ENCODE results near the gene OGFR.
"Not testable (repeated sequence)": the region's sequence is repeated elsewhere in the genome, so short reads cannot be mapped to it uniquely, and the experiment has no call there.

The OGFR gene

GRCh38 chr20:62838128-62838891 is 33.7 kb downstream of the OGFR start:
- no peak overlapping the region for H3K4me3 Mint-ChIP-seq
- no peak overlapping the region for H3K27ac Mint-ChIP-seq
- no peaks in the 10 kb centered on the region for H3K4me1 Mint-ChIP-seq
- ATAC-seq (no peak), DNase-seq (ENCODE audit: low spot score in 2 of 2) (no peak)
- H3K9me3 Mint-ChIP-seq: no peaks in the 10 kb centered on the region
- no peaks in the 10 kb centered on the region for H3K36me3 Mint-ChIP-seq

GRCh38 chr20:62839261-62839660 is 34.6 kb downstream of the OGFR start:
- Mint-ChIP-seq H3K4me3 (no peak overlapping the region), H3K36me3 (no peaks in the 10 kb centered on the region), H3K4me1 (no peaks in the 10 kb centered on the region), H3K9me3 (no peaks in the 10 kb centered on the region), H3K27ac (no peak overlapping the region)
- no peak for DNase-seq (ENCODE audit: low spot score in 2 of 2)
- ATAC-seq: no peak

GRCh38 chr20:62839816-62840215 is 35.2 kb downstream of the OGFR start:
- Mint-ChIP-seq H3K4me3 (no peak overlapping the region), H3K4me1 (no peaks in the 10 kb centered on the region), H3K36me3 (no peaks in the 10 kb centered on the region), H3K9me3 (no peaks in the 10 kb centered on the region), H3K27ac (no peak overlapping the region)
- DNase-seq (ENCODE audit: low spot score in 2 of 2) (no peak), ATAC-seq (no peak)

- Mint-ChIP-seq H3K9me3 (no peaks in the 10 kb centered on the region), H3K36me3 (no peaks in the 10 kb centered on the region), H3K27ac (no peak overlapping the region), H3K4me1 (no peaks in the 10 kb centered on the region), H3K4me3 (no peak overlapping the region)
- ATAC-seq: no peak
- DNase-seq (ENCODE audit: low spot score in 2 of 2): no peak
Observed at GRCh38 chr20:62840244-62841197, 35.9 kb downstream of the OGFR start.

- no peak overlapping the region for H3K4me3 Mint-ChIP-seq
- no peak overlapping the region for H3K27ac Mint-ChIP-seq
- H3K4me1 Mint-ChIP-seq: no peaks in the 10 kb centered on the region
- DNase-seq (ENCODE audit: low spot score in 2 of 2) (no peak), ATAC-seq (no peak)
- no peaks in the 10 kb centered on the region for H3K9me3 Mint-ChIP-seq
- H3K36me3 Mint-ChIP-seq: peaks cover 7% of the 10 kb centered on the region
Observed at GRCh38 chr20:62841705-62842212, 37.1 kb downstream of the OGFR start.

GRCh38 chr20:62843656-62844055 is 39.0 kb downstream of the OGFR start:
- no peak overlapping the region for H3K4me3 Mint-ChIP-seq
- no peak overlapping the region for H3K27ac Mint-ChIP-seq
- H3K36me3 Mint-ChIP-seq: peaks cover 7% of the 10 kb centered on the region
- ATAC-seq: no peak
- no peaks in the 10 kb centered on the region for H3K4me1 Mint-ChIP-seq
- no peaks in the 10 kb centered on the region for H3K9me3 Mint-ChIP-seq
- no peak for DNase-seq (ENCODE audit: low spot score in 2 of 2)

GRCh38 chr20:62844182-62844581 is 39.5 kb downstream of the OGFR start:
- no peak overlapping the region for H3K4me3 Mint-ChIP-seq
- no peak for DNase-seq (ENCODE audit: low spot score in 2 of 2)
- H3K36me3 Mint-ChIP-seq: peaks cover 7% of the 10 kb centered on the region
- ATAC-seq: no peak
- H3K9me3 Mint-ChIP-seq: no peaks in the 10 kb centered on the region
- H3K27ac Mint-ChIP-seq: no peak overlapping the region
- no peaks in the 10 kb centered on the region for H3K4me1 Mint-ChIP-seq

GRCh38 chr20:62845416-62846160 is 41.0 kb downstream of the OGFR start:
- Mint-ChIP-seq H3K36me3 (peaks cover 7% of the 10 kb centered on the region), H3K4me1 (no peaks in the 10 kb centered on the region), H3K4me3 (no peak overlapping the region), H3K9me3 (no peaks in the 10 kb centered on the region), H3K27ac (no peak overlapping the region)
- DNase-seq (ENCODE audit: low spot score in 2 of 2) (no peak), ATAC-seq (no peak)

- H3K9me3 Mint-ChIP-seq: no peaks in the 10 kb centered on the region
- DNase-seq (ENCODE audit: low spot score in 2 of 2) (no peak), ATAC-seq (no peak)
- H3K4me1 Mint-ChIP-seq: no peaks in the 10 kb centered on the region
- no peak overlapping the region for H3K27ac Mint-ChIP-seq
- peaks cover 7% of the 10 kb centered on the region for H3K36me3 Mint-ChIP-seq
- no peak overlapping the region for H3K4me3 Mint-ChIP-seq
Observed at GRCh38 chr20:62846166-62846890, 41.7 kb downstream of the OGFR start.

- DNase-seq (ENCODE audit: low spot score in 2 of 2); H3K27ac Mint-ChIP-seq; H3K4me1 Mint-ChIP-seq; ATAC-seq; H3K4me3 Mint-ChIP-seq; H3K9me3 Mint-ChIP-seq: not testable (repeated sequence)
- peaks cover 13% of the 10 kb centered on the region for H3K36me3 Mint-ChIP-seq
Observed at GRCh38 chr20:62848917-62849316, 44.3 kb downstream of the OGFR start.

GRCh38 chr20:62849431-62849830 is 44.8 kb downstream of the OGFR start:
- H3K36me3 Mint-ChIP-seq: peaks cover 13% of the 10 kb centered on the region
- H3K27ac Mint-ChIP-seq: peak overlapping the region; percentile 43
- no peaks in the 10 kb centered on the region for H3K4me1 Mint-ChIP-seq
- H3K4me3 Mint-ChIP-seq: no peak overlapping the region
- H3K9me3 Mint-ChIP-seq: no peaks in the 10 kb centered on the region
- DNase-seq (ENCODE audit: low spot score in 2 of 2) (no peak), ATAC-seq (no peak)

GRCh38 chr20:62850333-62850974 is 45.8 kb downstream of the OGFR start:
- DNase-seq (ENCODE audit: low spot score in 2 of 2): no peak
- peak overlapping the region; percentile 43 for H3K27ac Mint-ChIP-seq
- no peak overlapping the region for H3K4me3 Mint-ChIP-seq
- no peak for ATAC-seq
- peaks cover 13% of the 10 kb centered on the region for H3K36me3 Mint-ChIP-seq
- H3K4me1 Mint-ChIP-seq: no peaks in the 10 kb centered on the region
- no peaks in the 10 kb centered on the region for H3K9me3 Mint-ChIP-seq

GRCh38 chr20:62852196-62852595 is 47.6 kb downstream of the OGFR start:
- Mint-ChIP-seq H3K4me3 (no peak overlapping the region), H3K4me1 (no peaks in the 10 kb centered on the region), H3K9me3 (no peaks in the 10 kb centered on the region), H3K27ac (no peak overlapping the region), H3K36me3 (peaks cover 21% of the 10 kb centered on the region)
- no peak for DNase-seq (ENCODE audit: low spot score in 2 of 2)
- ATAC-seq: no peak

- DNase-seq (ENCODE audit: low spot score in 2 of 2) (no peak), ATAC-seq (no peak)
- Mint-ChIP-seq H3K27ac (no peak overlapping the region), H3K36me3 (peaks cover 21% of the 10 kb centered on the region), H3K4me1 (peaks cover under 1% of the 10 kb centered on the region), H3K4me3 (no peak overlapping the region), H3K9me3 (no peaks in the 10 kb centered on the region)
Observed at GRCh38 chr20:62852841-62853240, 48.2 kb downstream of the OGFR start.
